H1 (cell line): ENCODE data around the gene GPANK1. TPM values are rescaled to one million over a fixed set of nuclear protein-coding genes. Genes with fewer than 3 reads are reported as not detected.

Experiments used
- CTCF ChIA-PET: fragments of 300-600 bp; sonication (Branson Sonifier 250); formaldehyde crosslinking; loops from one replicate; lab custom pipeline; 2021; ENCODE audit not compliant: partially characterized antibody; lab: Charles Lee
- POLR2A ChIA-PET: fragments of 300-600 bp; sonication (Branson Sonifier 250); formaldehyde crosslinking; loops from one replicate; lab custom pipeline; 2021; ENCODE audit warnings: inconsistent platforms; ENCODE audit not compliant: partially characterized antibody; lab: Charles Lee
- DNase-seq, 2 experiments: peaks; one replicate each; pipeline versions ENCODE4 v3.0.0 to v3.0.0-alpha.2; 2010 to 2022; ENCODE audit warnings: low spot score in 2 of 2, low read depth in 1 of 2, mixed read lengths in 1 of 2
- FAIRE-seq: peaks from 2 replicates; lab custom pipeline; 2011; peaks lifted over from hg19 to GRCh38; lab: Jason Lieb, UNC
- H2AFZ ChIP-seq: 2 replicates; pipeline ENCODE4 v1.8.1; 2012; ENCODE audit warnings: low read length, inconsistent platforms
- H2AK5ac ChIP-seq: 2 replicates; pipeline ENCODE4 v1.6.1; 2013; ENCODE audit warnings: low read depth, low read length
- H2BK120ac ChIP-seq: replicated peaks from 2 replicates; pipeline ENCODE3; 2013; ENCODE audit warnings: low read depth, low read length, inconsistent platforms
- H2BK12ac ChIP-seq: 2 replicates; pipeline ENCODE4 v1.6.1; 2013; ENCODE audit warnings: low read depth, low read length
- H2BK15ac ChIP-seq: 2 replicates; pipeline ENCODE4 v1.6.1; 2013; ENCODE audit warnings: low read length
- H2BK20ac ChIP-seq: 2 replicates; pipeline ENCODE4 v1.6.1; 2013; ENCODE audit warnings: low read length
- H2BK5ac ChIP-seq: 2 replicates; pipeline ENCODE4 v1.6.1; 2013; ENCODE audit warnings: low read depth, low read length
- H3K14ac ChIP-seq: 2 replicates; pipeline ENCODE4 v1.6.1; 2013; ENCODE audit warnings: inconsistent platforms; ENCODE audit not compliant: insufficient read length
- H3K18ac ChIP-seq: 2 replicates; pipeline ENCODE4 v1.6.1; 2013; ENCODE audit warnings: low read length; ENCODE audit errors: extremely low read depth
- H3K23ac ChIP-seq: 2 replicates; pipeline ENCODE4 v1.6.1; 2013; ENCODE audit warnings: inconsistent platforms; ENCODE audit not compliant: insufficient read length
- H3K23me2 ChIP-seq: 2 replicates; pipeline ENCODE4 v1.6.1; 2013; ENCODE audit warnings: low read depth, low read length
- H3K27ac ChIP-seq: 2 replicates; pipeline ENCODE4 v1.6.1; 2011; ENCODE audit warnings: low read depth, low read length, inconsistent platforms
- H3K27me3 ChIP-seq, 4 experiments: replicated peaks in 1 of 4; 1 replicate in 1 of 4; 2 replicates in 3 of 4; pipeline versions ENCODE4 v1.6.1 to v1.8.1; 2011 to 2013; ENCODE audit warnings: low read length in 3 of 4, mild to moderate bottlenecking in 3 of 4, inconsistent platforms in 2 of 4, mixed read lengths in 2 of 4, moderate library complexity in 1 of 4; ENCODE audit not compliant: control insufficient read depth in 3 of 4, insufficient read depth in 3 of 4; ENCODE audit errors: extremely low read depth in 1 of 4
- H3K36me3 ChIP-seq, 4 experiments: 2 replicates each; pipeline versions ENCODE4 v1.6.1 to v1.8.1; 2011 to 2013; ENCODE audit warnings: mild to moderate bottlenecking in 4 of 4, low read length in 3 of 4, moderate library complexity in 2 of 4, control low read depth in 1 of 4, inconsistent platforms in 1 of 4; ENCODE audit not compliant: insufficient read depth in 4 of 4, control insufficient read depth in 2 of 4
- H3K4ac ChIP-seq: replicated peaks from 2 replicates; pipeline ENCODE3; 2013; ENCODE audit warnings: low read length, low read depth, mixed read lengths, inconsistent platforms; ENCODE audit not compliant: insufficient read length
- H3K4me1 ChIP-seq, 4 experiments: replicated peaks in 1 of 4; 1 replicate in 1 of 4; 2 replicates in 3 of 4; pipeline versions ENCODE4 v1.6.1 to v1.8.1; 2011 to 2013; ENCODE audit warnings: low read length in 3 of 4, inconsistent platforms in 2 of 4, mixed read lengths in 1 of 4; ENCODE audit not compliant: insufficient read depth in 4 of 4, control insufficient read depth in 3 of 4
- H3K4me2 ChIP-seq, 2 experiments: 2 replicates each; pipeline versions ENCODE4 v1.6.1 to v1.8.1; 2011 to 2013; ENCODE audit warnings: low read depth in 2 of 2, low read length in 2 of 2, control low read depth in 1 of 2, inconsistent platforms in 1 of 2, mild to moderate bottlenecking in 1 of 2; ENCODE audit not compliant: insufficient read depth in 1 of 2
- H3K4me3 ChIP-seq, 4 experiments: fragments of 200-600, 300-600 bp in 1 of 4; sonication (generic), shearing (Covaris generic), sonication (Bioruptor Twin) in 1 of 4; 2 replicates each; pipeline versions ENCODE4 v1.5.1 to v1.8.1; 2011 to 2016; ENCODE audit warnings: low read length in 4 of 4, low read depth in 3 of 4, control low read depth in 2 of 4, inconsistent platforms in 2 of 4, mild to moderate bottlenecking in 2 of 4, mixed read lengths in 1 of 4, moderate library complexity in 1 of 4; ENCODE audit not compliant: insufficient read depth in 2 of 4; ENCODE audit errors: extremely low read depth in 1 of 4
- H3K56ac ChIP-seq: replicated peaks from 2 replicates; pipeline ENCODE3; 2013; ENCODE audit warnings: low read depth, mild to moderate bottlenecking, mixed read lengths, low read length, inconsistent platforms; ENCODE audit not compliant: insufficient read length
- H3K79me1 ChIP-seq: 2 replicates; pipeline ENCODE4 v1.6.1; 2013; ENCODE audit warnings: low read depth, low read length, control low read depth
- H3K79me2 ChIP-seq, 2 experiments: 2 replicates each; pipeline versions ENCODE4 v1.6.1 to v1.8.1; 2012 to 2013; ENCODE audit warnings: low read length in 2 of 2, mild to moderate bottlenecking in 2 of 2, inconsistent platforms in 1 of 2; ENCODE audit not compliant: insufficient read depth in 2 of 2, control insufficient read depth in 1 of 2
- H3K9ac ChIP-seq, 4 experiments: replicated peaks in 1 of 4; 1 replicate in 1 of 4; 2 replicates in 3 of 4; pipeline versions ENCODE4 v1.6.1 to v1.8.1; 2011 to 2013; ENCODE audit warnings: low read depth in 3 of 4, low read length in 3 of 4, control low read depth in 2 of 4, mild to moderate bottlenecking in 2 of 4, moderate library complexity in 2 of 4, inconsistent platforms in 1 of 4; ENCODE audit errors: extremely low read depth in 1 of 4
- H3K9me3 ChIP-seq, 2 experiments: 2 replicates each; pipeline versions ENCODE4 v1.6.1 to v1.8.1; 2012 to 2013; ENCODE audit warnings: mild to moderate bottlenecking in 2 of 2, moderate library complexity in 2 of 2, control low read depth in 1 of 2, inconsistent platforms in 1 of 2, low read depth in 1 of 2, low read length in 1 of 2, mixed read lengths in 1 of 2; ENCODE audit not compliant: insufficient read depth in 2 of 2
- H4K20me1 ChIP-seq, 2 experiments: replicated peaks in 1 of 2; 2 replicates each; pipeline versions ENCODE3 to v1.8.1; 2011 to 2013; ENCODE audit warnings: inconsistent platforms in 2 of 2, low read length in 2 of 2, mild to moderate bottlenecking in 1 of 2; ENCODE audit not compliant: insufficient read depth in 2 of 2, control insufficient read depth in 1 of 2
- H4K5ac ChIP-seq: 2 replicates; pipeline ENCODE4 v1.6.1; 2013; ENCODE audit warnings: low read length, low read depth, mixed read lengths, inconsistent platforms; ENCODE audit not compliant: insufficient read length
- H4K8ac ChIP-seq: 2 replicates; pipeline ENCODE4 v1.8.0; 2013; ENCODE audit warnings: mild to moderate bottlenecking, moderate library complexity, low read length, inconsistent platforms; ENCODE audit not compliant: insufficient read depth; ENCODE audit errors: extremely low read depth
- H4K91ac ChIP-seq: replicated peaks from 2 replicates; pipeline ENCODE3; 2013; ENCODE audit warnings: low read length, mixed read lengths, inconsistent platforms; ENCODE audit not compliant: insufficient read length
- CBX8 ChIP-seq: fragments of 300-800, 300-1000 bp; sonication (generic); IDR thresholded peaks from 2 replicates; pipeline ENCODE4 v1.7.1; 2016; ENCODE audit warnings: low read depth, low read length, borderline replicate concordance
- POLR2A ChIP-seq, 2 experiments: IDR thresholded peaks; 1 replicate in 1 of 2; 2 replicates in 1 of 2; pipeline ENCODE4 v1.6.1; 2011; ENCODE audit warnings: low read depth in 2 of 2, low read length in 2 of 2, mild to moderate bottlenecking in 2 of 2; ENCODE audit errors: control extremely low read depth in 1 of 2
- POLR2AphosphoS5 ChIP-seq: IDR thresholded peaks from 2 replicates; pipeline ENCODE4 v1.6.1; 2011; ENCODE audit warnings: low read depth, low read length
- WGBS, 2 experiments: shearing (Covaris generic) in 1 of 2; methylation state at CpG; one replicate each; pipeline versions ENCODE4 v1.1.6 to v1.1.7; 2013 to 2015; ENCODE audit warnings: low lambda C conversion rate in 2 of 2, mixed read lengths in 2 of 2, inconsistent platforms in 1 of 2, low coverage in 1 of 2, missing lambda C conversion rate in 1 of 2; ENCODE audit not compliant: insufficient replicate concordance in 2 of 2, insufficient coverage in 1 of 2, insufficient read length in 1 of 2; ENCODE audit errors: extremely low coverage in 1 of 2, missing lambda C conversion rate in 1 of 2; 5-methylcytosine and 5-hydroxymethylcytosine counted together
- polyA plus RNA-seq, 7 experiments: library from polyadenylated mRNA; depleted of rRNA in 3 of 7; stranded (reverse) in 5 of 7; unstranded in 2 of 7; fragments of >200 nt in 5 of 7; fragments of 200-250 nt in 2 of 7; gene quantifications; 1 replicate in 5 of 7; 2 replicates in 1 of 7; 4 replicates in 1 of 7; pipeline versions ENCODE4 v1.2.1 to v1.2.3, GENCODE V29; 2011 to 2013; ENCODE audit warnings: missing spikeins in 2 of 7, mixed read lengths in 2 of 7
- total RNA-seq: library from RNA; stranded (reverse); fragmentation: NEBNext Ultra II Directional; extraction: Animal tissue kit (Norgen Biotek cat#: 25700); gene quantifications from 2 replicates; pipeline ENCODE4 v1.2.1, GENCODE V29; 2021

The GPANK1 gene
- total and polyA plus RNA-seq, 2 of the 8 experiments (the other 6 are each of a cell fraction or from before 2014, with no cell fraction given): 24.5 to 30.2 TPM

- Histone ChIP-seq H3K4me3 (no peak overlapping the region), H3K9me3 (no peaks in the 10 kb centered on the region), H3K56ac (no peak overlapping the region), H3K9ac (no peak overlapping the region), H4K8ac (peak overlapping the region; percentile 51; the same call in 1 of the 2 replicates), H3K18ac (no peak overlapping the region), H2BK12ac (no peak overlapping the region), H3K79me1 (peaks cover 11% of the 10 kb centered on the region; the same call in 1 of the 2 replicates), H3K27ac (0 out of 2 replicates have a peak overlapping the region, but pooled peaks have one; percentile 23), H4K91ac (no peak overlapping the region), H3K4me2 (no peak overlapping the region), H2BK120ac (no peak overlapping the region), H3K23ac (no peak overlapping the region), H4K5ac (no peak overlapping the region), H3K4me1 (no peaks in the 10 kb centered on the region), H2BK20ac (no peak overlapping the region), H2BK15ac (no peak overlapping the region), H4K20me1 (peaks cover 16 to 22% of the 10 kb centered on the region in 2 experiments), H3K27me3 (no peaks in the 10 kb centered on the region), H3K79me2 (no peaks in the 10 kb centered on the region; a peak in 1 of 4 replicates), H2AK5ac (no peak overlapping the region), H3K4ac (no peak overlapping the region), H2AFZ (no peak overlapping the region), H3K23me2 (no peaks in the 10 kb centered on the region), H3K36me3 (peaks cover 80 to 100% (median 96%) of the 10 kb centered on the region in 4 experiments), H2BK5ac (no peak overlapping the region), H3K14ac (no peak overlapping the region)
- TF ChIP-seq CBX8: no peak
- TF ChIP-seq POLR2AphosphoS5: peak; percentile 69
- TF ChIP-seq POLR2A (IDR thresholded peaks at IDR 0.05; ENCODE audit: control extremely low read depth in 1 of 2, low read depth in 2 of 2, low read length in 2 of 2): peak in 1 of 2 experiments; percentile 42; a peak in 1 of 3 replicates
- 94% methylated on average over 26 of the region's 26 CpGs; no CpG with 5 or more reads in 1 of the 2 experiments for WGBS, 2 experiments
- DNase-seq (no peak), FAIRE-seq (no peak)
- ChIA-PET POLR2A (interaction anchor here (0.8 to 34.9 kb wide), 4 partner anchors 7 to 59 kb away, joined by 3 to 883 read pairs (median 376); partner anchors contain the start of genes APOM, BAG6, C6orf47 and CSNK2B), CTCF (no interaction called here)
Observed at GRCh38 chr6:31632279-31632946, 32.4 kb downstream of the GPANK1 start.
